Endothelial cell of hepatic sinusoid (primary cell): ENCODE data around the gene ZSCAN12.

ENCODE experiments used
- in situ Hi-C: cut with HindIII; loops from 2 replicates; pipeline ENCODE4 v1.10.0; 2017; ENCODE audit warnings: low sequenced_read_pairs

The ZSCAN12 gene

DNA sequence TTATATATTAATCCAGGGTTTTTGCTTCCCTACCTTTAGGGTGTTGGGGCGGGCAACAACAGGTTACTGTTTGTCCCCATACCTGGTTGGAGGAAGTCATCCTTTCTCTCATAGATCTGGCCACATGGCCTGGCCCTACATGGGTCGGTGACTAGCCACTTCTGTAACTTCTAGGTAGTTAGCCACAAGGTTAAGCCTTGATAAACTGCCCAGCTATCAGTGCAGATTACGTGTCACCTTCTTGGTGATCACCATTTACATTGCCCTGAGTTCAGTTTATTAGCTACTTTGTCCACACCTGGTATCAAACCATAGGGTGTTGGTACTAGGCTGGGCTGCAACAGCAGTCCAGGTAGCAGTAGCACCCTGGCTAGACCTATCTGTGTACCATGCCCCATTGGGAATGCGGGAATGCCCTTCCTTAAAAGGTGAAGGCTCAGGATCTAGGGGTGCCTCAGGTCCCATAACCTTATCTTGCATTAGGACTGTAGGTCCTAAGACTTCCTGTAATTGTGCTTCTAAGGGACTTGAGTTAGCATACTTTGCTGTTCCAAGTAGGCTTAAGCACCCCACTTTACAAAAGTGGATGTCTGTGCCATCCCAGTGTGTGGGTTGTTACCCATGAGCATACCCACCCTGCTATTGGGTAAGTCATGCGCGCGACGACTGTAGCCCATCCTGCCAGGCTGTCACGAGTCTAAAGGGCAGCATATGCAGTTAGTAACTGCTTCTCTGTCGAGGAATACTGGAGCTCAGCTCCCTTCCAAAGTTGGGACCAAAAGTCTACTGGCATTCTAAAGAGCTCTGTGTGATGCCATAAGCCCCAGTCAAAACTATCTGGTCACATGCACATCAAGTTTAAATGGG, 44.6 kb downstream of the ZSCAN12 start:
- in situ Hi-C loops = no loop called here

DNA sequence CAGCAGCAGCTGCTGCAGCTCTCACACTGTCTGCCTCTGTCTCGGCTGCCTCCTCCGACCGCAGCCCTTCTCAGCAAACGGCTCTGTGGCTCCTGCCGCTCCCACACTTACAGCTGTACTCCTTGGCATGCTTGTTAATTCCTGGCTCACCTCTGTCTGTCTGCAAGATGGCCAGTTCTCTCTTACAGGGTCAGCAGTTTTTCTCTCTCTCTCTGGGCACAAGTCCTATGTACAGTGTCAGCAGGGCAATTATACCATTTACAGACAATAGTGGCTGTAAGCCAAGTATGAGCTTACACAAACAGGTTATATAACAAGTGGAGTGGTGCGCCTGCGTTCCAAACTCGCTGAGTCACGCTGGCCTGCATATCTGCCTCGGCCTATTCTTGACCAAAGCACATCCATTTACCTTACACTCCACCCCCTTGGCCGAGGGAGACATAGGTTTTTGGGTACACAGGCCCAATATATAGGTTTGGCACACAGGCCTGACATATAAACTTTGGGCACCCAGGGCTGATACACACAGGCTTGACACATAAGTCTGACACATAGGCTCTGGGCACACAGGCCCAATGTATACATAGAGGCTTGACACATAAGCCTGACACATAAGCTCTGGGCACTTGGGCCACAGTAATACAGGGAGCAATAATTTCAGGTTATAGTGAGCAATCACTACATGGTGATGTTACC, 45.4 kb downstream of the ZSCAN12 start:
- in situ Hi-C loops = no loop called here

DNA sequence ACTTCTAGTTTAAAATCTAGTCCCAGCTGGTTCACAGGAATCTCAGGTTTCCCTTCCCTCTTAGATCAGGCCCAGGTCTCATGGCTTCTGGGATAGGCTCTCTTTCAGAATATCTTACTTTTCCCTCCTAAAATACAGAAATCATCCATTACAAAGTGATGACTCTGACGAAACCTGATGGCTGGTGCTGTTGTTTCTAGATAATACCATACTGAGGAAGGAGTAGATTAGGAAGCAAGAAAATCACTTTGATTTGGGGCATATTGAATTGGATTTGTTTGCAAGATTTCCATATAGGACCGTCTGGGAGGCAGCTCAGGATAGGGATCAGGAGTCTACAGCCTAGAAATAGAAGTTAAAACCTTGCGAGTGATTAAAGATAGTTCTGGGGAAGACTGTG, 46.2 kb downstream of the ZSCAN12 start:
- in situ Hi-C loops = no loop called here

DNA sequence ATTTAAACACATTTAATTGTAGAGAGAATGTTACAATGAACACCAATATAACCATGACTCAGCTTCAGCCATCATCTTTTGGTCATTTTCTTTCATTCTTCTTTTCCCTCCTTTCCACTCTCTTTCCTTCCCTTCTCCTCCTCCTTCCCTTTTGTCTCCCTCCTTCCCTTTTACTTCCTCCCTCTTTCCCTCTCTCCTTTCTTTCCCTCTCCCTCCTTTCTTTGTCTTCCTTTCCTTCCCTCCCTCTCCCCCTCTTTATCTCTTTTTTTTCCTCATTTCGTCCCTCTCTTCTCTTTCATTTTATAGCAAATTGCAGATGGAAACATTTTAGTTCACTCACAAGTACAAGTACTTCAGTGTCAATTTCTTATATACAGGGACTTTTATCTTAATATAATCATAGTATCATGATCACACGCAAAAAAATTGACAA, 48.0 kb downstream of the ZSCAN12 start:
- in situ Hi-C loops = no loop called here

DNA sequence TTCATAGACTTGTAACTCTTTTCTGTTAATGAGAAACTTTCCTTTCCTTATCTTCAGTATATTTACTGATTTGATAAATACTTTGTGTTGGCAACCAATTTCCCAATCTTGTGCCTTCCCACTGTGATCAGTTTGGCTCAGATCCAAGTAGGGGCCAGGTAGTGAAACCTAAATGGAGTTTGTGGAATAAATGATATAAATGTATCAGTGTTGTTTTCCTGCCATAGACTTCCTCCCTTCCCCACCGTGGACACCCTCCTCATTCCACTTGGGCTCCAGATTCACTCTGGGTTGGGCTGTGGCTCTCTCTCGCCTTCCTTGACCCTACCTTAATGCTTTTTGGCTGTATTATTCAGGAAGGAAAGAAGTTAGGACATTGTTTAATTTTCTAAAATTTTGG, 48.5 kb downstream of the ZSCAN12 start:
- in situ Hi-C loops = no loop called here

DNA sequence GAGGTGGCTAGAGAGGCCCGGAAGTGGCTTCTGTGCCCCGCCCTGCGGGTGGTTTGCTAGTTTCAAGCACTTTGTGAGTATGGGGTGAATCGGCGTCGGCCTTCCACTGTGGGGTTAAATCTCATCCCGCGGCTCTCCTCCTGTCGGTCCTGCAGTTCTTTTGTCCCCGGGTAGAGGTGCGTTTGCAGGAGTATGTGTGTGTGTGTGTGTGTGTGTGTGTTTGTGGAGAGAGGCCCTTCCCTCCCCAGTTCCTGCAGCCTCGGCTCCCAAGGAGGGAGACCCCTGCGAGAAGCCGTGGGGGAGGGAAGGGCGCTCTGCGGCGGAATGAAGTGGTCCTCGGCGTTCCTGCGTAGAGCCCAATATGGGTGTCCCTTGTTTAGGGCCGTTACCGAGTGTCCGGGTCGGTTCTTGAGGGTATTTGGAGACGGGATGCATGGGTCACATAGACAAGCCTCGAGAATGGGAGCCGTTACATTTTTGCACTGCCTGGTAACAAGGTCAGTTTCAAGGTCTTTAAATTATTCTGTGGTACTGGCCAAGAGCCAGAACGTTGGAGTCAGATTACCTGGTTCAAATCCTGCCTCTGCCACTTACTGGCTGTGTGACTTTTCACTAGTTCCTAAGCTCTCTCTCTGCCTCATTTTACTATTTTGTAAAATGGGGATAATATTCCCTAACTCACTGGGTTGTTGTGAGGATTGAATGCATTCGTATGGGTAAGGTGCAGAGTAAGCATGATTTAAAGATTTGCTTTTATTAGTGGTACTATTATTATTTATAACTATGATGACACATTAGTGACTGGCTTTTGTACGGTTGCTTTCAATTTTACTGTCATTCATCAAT, 49.4 kb downstream of the ZSCAN12 start, which contains the start of gene ZKSCAN3:
Gene ZKSCAN3, plus strand, starts transcription at position 56 of the 846 bp plus-strand sequence. CDS start 9,640 bp downstream, outside the sequence.
- in situ Hi-C loops = no loop called here

DNA sequence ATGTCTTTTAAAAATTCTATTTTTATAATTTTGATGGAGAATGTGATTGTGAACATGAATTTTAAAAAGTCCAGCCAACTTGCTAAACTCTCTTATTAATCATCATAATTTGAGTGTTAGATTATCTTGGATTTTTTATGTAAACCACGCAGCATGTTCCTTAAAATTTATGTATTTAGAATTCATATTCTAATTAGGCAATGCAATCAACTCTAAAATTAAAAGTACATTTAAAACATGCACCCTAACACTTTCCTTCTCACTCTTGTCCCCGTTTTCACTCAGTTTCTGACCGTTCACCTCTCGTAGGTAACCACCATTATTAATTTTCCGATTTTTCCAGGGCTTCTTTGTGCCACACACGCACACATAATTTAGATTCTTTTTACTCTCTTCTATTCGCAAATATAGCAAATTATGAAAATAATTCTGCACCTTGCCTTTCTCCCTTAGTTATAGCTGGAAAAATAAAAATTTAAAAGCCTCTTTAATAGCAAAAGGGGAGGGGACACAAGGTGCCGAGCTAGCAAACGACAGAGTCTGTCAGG, 50.1 kb downstream of the ZSCAN12 start:
- in situ Hi-C loops = no loop called here

DNA sequence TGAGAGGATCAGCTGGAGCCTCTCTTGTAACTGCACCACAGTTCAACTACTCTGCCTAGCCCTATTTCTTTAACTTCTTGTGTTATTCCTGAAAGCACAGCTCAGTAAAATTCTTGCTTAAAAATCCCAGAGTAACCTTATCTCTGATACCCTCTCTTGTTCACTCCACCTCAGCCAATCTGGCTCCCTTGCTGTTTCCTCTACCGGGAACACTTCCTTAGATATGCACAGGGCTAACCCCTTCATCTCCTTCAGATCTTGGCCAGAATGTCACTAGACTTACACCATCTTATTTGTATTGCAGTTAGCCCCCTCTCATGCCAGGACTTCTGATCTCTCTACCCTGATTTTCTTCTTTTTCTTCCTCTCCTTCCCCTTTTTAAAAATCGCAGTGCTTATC, 52.4 kb downstream of the ZSCAN12 start:
- in situ Hi-C loops = no loop called here

DNA sequence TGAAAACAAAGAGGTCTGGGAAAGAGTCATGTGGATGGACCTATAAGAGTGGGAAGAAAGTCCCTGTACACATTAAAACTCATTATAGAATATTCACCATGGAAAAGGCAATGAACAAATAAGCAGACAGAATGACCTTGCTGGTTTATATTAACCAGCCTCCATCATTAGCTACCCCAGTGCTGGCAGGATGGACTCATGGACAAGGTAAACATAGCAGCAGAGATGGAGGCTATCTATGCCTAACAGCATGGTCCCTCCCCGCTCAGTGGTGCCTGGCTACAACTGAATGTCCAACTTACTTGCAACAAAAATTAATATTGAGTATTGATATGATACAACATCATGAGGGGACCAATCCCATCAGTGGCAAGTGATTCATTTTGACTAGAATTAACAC, 54.3 kb downstream of the ZSCAN12 start:
- in situ Hi-C loops = no loop called here

DNA sequence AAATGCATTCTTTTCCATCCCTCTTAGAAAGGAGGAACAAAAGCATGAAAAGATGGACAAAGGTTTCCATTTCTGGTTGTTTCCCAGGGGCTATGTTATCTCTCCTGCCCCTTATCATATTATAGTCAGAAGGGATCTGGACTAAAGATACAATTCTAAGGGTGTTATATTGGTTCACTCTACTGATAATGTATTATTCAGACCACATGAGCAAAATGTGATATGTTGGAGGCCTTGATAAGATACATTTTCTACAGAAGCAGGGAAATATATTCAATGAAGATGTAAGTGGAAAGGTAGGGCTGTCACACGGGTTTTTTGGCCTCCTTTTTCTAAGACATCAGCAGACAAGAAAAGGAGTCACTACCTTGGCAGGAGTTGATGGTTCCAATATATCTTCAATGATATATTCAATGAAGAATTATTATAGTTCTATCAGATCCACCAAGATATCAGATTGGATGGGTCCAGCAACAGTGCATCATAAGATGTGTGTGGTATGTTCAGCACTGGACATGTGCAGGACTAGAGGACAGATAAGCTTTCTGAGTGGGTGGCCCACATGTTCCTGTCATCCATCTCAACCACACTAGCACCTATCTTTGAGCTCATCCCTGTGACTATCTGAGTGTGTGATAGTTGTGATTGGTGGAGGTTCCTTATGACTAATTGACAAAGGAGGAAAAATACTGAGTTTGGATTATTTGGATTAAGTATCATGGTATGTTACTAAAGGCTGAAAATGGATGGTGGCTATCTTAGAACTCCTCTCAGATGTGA, 55.5 kb downstream of the ZSCAN12 start:
- in situ Hi-C loops = no loop called here

DNA sequence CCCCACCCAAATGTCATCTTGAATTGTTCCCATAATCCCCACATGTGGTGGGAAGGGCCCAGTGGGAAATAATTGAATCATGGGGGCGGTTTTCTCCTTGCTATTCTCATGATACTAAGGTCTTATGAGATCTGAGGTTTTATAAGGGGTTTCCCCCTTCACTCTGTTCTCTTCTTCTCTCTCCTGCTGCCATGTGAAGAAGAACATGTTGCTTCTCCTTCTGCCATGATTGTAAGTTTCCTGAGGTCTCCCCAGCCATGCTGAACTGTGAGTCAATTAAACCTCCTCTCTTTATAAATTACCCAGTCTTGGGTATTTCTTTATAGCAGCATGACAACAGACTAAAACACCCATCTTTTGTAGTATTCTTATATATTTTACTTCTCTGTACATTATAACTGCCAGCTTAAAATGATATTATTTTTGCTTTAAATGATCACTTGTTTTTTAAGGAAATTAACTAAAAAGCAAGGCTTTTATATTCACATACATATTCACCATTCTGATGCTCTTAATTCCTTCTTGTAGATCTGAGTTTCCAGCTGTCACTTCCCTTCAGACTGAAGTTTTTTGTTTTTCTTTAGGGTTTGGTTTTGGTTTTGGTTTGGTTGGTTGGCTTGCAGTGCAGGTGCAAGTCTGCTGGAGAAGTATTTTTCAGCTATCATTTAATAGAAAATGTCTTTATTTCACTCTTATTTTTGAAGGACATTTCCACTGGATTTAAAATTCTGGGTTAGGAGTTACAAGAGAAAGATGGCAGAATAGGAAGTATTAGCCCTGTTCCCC, 59.0 kb downstream of the ZSCAN12 start:
- in situ Hi-C loops = no loop called here

DNA sequence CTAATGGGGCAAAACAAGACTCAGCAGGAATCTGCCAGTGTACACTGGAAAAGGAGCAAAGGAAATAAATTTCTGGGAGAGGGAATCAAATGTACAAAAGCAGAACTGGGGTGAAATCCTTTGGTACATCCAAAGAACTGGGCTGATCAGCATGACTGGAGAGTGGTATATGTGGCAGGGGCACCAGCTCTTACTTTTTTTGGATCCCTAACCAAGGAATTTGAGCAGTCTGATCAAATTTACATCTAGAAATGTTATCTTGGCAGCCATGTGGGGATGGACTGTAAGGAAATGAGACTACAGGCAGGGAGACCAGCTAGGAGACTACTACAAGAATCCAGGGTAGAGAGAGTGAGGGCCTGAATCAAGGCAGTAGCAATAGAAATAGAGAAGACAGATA, 62.4 kb downstream of the ZSCAN12 start:
- in situ Hi-C loops = no loop called here

DNA sequence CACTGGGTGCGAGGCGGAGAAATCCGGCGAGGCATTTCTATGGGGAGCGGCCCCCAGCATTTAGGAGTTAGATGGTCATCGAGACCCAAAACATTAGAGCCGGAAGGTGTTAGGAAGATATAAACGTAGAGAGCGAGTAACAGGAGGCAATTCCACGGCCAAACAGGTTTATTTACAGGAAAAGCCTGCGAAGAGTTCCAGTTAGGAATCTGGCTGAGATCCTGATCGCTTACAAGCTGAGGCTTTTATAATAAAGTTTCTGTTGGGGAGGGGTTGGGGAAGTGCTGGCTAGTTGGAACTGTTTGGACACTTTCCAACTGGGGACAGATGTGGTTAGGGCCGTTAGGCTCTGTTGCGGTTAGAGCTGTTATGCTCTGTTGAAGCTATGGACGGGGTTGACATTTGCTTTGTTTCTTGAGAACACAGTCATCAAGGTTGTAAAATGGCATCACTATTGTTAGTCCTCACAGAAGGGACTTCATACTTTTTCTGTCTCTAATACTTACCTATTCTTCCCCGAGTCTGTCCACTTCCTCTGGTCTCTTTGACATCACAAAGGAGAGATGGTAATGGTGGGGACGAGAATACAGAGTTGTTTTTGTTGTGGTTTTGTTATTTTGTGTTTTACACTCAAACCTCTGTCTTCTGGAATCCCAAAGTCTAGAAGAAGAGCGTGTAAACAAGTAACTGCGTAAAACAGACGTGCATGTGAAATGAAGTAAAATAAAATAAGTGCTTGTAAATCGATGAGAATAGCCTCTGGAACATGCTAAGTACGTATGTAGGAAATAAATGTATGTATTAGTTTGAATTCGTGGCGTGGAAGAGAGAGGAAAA, 63.0 kb downstream of the ZSCAN12 start:
- in situ Hi-C loops = no loop called here

DNA sequence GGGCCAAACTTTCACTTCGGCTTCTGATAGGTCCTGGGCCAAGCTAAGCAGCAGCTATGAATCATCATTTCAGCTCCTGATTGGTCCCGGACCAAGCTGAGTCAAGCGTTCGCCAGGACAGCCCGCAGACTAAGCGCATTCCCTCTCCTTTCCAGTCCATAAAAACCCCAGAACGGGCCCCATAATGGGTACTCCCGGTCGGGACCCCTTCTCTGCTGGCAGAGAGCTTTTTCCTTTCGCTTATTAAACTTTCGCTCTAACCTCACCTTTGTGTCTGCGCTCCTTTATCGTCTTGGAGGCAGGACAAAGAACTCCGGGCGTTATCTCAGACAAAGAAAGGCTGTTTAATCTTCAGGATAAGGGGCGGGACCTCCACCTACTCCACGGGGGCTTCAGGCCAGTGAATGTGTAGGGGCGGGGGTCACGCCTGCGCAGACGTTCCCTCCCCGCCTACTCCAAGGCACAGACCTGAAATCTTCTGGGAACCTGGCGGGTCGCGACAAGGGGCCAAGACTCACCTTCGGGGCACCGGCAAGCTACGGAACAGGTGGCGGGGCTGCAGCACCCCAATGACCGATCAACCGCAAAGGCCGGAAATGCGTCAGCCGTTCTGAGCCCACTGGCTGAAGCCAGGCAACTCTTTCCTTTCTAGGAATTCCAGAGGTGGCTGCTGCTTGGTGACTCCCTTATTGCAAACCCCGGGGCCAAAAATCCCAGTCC, 63.8 kb downstream of the ZSCAN12 start, which contains the start of gene ZSCAN31:
Gene ZSCAN31, minus strand, starts transcription at position 585 of the 720 bp plus-strand sequence. CDS start 6,465 bp downstream, outside the sequence.
- in situ Hi-C loops = no loop called here

DNA sequence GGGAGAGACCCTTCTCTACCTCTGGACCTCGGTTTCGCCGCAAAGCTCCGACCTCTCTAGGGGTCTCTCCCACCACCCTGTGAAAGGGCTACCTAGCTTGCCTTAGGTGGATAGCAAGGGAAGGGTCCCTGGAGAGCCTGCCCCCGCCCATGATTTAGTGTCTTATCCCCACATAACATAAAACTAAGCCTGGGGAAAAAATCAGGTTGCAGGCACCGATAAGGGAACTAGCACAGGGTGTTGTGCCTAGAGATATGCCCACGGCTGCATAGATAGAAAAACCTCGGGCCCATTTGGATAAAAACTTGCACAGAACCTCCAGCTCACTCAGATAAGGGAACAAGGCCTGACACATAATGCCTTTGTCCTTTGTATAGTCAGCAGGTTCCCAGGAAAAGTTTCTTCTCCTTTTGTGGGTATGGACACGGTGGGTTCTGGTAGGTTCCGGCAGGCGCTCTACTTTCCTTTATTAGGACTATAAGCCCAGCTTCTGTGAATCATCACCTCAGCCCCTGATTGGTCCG, 64.4 kb downstream of the ZSCAN12 start:
- in situ Hi-C loops = no loop called here

DNA sequence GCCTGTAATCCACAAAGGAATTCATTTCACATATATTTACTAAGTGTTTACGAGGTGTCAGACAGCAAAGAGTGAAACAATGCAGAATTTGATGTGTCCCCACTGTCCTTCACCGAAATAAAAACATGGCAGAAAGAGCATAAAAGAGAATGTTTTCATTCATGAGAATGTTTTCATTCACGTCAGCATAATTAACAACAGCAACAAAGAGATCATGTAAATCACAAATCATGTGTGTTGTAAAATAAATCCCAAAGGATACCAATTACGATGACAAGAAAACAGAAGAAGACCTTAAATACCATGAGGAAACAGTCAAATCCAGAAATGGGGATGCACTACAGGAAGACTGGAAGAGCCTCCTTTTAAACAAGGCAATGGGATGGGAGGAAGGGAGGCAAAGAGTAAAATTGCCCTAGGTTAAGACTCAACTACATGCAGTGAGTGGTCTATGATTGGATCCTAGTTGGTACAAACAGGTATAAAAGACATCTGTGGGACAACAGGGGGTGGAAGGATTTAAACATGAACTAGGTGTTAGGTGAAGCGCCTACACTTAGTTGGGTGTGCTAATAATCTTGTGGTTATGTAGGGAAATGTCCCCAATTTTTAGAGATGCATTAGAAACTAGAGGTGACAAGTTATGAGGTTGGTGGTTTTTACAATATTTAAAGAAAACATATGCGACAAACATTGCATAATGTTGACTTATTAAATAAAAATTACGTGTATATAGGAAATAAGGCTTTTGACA, 65.1 kb downstream of the ZSCAN12 start:
- in situ Hi-C loops = no loop called here

DNA sequence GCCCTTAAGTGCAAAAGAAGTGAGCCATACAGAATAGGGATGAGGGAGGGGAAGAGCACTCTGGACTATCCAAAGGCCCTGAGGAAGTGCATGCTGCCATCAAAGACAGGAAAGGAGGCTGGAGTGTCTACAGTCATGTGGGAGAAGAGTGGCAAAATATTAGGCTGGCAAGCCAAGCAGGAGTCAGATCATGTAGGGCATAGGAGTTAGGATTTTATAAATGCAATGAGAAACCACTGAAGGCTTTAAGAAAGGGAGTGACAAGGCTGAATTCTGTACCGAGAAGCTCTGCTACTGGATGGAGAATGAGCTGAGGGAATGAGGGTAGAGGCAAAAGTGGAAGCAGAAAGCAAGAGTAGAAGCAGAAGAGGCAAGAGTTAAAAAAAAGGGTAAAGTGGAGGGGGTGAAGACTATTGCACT, 65.9 kb downstream of the ZSCAN12 start:
- in situ Hi-C loops = no loop called here
